ENCODE results near the gene ATP8B4. TPM values are rescaled to one million over a fixed set of nuclear protein-coding genes. Genes with fewer than 3 reads are reported as not detected.
A peak's percentile ranks its signal among the peaks of the same experiment; 100 is the strongest.

Gene ATP8B4
- total and polyA plus RNA-seq, 4 donors: 0.20 to 43.9 (median 10.8) TPM

DNA sequence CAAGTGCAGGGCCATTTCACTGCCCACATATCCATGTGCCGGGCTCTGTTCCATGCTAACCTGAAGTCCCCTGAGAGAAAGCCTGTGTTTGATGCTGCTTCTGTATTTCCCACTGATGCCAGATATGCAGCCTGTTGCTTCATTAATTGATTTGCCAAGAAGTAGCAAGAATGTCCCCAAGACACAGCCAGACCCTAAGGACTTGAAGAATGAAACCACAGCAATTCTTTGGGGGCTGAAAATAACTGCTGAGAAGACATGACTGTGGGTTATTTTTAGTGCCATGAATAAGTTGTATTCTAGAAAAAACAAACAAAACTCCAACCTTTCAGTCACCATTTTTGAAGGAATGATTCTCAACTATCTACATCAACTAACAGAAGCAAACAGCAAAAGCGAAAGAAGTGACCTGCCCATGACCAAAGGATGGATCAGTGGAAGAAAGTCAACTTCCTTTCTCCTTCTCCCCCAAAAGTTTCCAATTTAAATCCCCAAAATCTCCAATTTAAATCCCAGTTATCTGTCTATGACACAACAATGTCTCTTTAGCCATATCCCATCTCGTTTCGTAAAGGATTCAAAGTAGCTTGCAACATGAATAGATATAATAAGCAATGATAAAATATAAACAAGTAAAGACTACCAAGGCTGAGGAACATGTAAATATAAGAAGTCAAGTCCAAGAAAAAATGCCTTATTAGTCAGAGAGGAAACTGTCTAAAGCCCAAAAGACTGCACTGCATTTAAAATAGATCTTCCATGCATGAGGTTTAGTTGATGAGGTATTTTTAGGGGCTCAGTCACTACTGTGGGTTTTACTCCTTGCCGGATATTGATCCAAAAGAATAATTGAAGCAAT, 271.4 kb downstream of the ATP8B4 start:
- 23 to 36% methylated on average over 5 of the region's 5 CpGs for WGBS, 2 donors
- Histone ChIP-seq H3K27me3 (ENCODE audit: control insufficient read depth in 1 of 2, insufficient read depth in 2 of 2, low read length in 1 of 2) (no peaks in the 10 kb centered on the region), H3K4me1 (ENCODE audit: control insufficient read depth in 1 of 2, insufficient read depth in 2 of 2, low read length in 2 of 2) (peaks cover 3 to 11% of the 10 kb centered on the region in 2 donors), H3K9me3 (ENCODE audit: control insufficient read depth, low read length) (no peaks in the 10 kb centered on the region), H3K4me3 (ENCODE audit: low read length in 2 of 2) (no peak overlapping the region), H3K27ac (ENCODE audit: low read depth in 1 of 2, low read length in 2 of 2) (peak overlapping the region; percentile 30 to 88), H3K36me3 (ENCODE audit: control insufficient read depth in 1 of 2, insufficient read depth in 2 of 2, low read length in 1 of 2) (no peaks in the 10 kb centered on the region)
- intact Hi-C loops (cut with DNase I): no loop called here
- no peak for DNase-seq
- no peak for ATAC-seq (ENCODE audit: low FRiP score)

DNA sequence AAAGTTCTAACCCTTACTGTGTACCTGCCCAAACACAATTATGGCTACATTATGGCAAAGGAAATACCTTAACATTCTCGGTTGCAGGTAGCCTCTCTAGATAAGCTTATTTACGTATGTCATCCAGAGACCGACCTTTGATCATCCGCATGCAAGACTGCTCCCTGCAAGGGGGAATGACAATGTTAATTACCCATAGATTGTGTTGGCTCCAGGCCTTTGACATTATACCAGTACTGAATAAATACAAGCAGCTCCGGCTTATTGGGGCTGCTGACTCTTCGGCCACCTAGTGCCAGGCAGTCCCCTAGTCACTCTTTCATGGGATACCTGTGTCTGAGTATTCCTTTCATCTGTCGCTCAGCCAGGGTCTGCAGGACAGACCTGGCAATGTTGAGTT, 274.6 kb downstream of the ATP8B4 start:
- Histone ChIP-seq H3K36me3 (ENCODE audit: control insufficient read depth in 1 of 2, insufficient read depth in 2 of 2, low read length in 1 of 2) (no peaks in the 10 kb centered on the region), H3K4me3 (ENCODE audit: low read length in 2 of 2) (no peak overlapping the region), H3K27me3 (ENCODE audit: control insufficient read depth in 1 of 2, insufficient read depth in 2 of 2, low read length in 1 of 2) (no peaks in the 10 kb centered on the region), H3K9me3 (ENCODE audit: control insufficient read depth, low read length) (no peaks in the 10 kb centered on the region), H3K27ac (ENCODE audit: low read depth in 1 of 2, low read length in 2 of 2) (no peak overlapping the region), H3K4me1 (ENCODE audit: control insufficient read depth in 1 of 2, insufficient read depth in 2 of 2, low read length in 2 of 2) (peaks cover 3 to 11% of the 10 kb centered on the region in 2 donors)
- intact Hi-C loops (cut with DNase I): no loop called here
- ATAC-seq (ENCODE audit: low FRiP score) (no peak), DNase-seq (no peak)
- 95 to 96% methylated on average over 7 of the region's 7 CpGs for WGBS, 2 donors

DNA sequence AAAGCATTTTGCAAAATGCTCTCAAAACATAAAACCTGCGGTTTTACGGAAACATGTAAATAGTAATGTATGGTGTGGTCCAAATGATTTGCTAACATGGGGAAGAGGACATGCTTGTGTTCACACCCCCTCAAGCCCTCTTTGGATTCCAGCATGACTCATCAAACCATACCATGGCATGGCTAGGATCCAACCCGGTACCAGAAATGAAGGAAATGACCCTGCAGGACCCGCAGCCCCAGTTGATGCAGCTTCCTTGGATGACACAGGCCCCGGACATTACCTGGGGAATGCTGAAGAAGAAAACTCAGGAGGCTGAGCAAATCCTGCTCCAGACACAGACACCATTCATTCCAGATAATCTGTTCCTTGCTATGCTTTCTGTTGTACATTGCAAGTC, 275.3 kb downstream of the ATP8B4 start:
- intact Hi-C loops (cut with DNase I): no loop called here
- Histone ChIP-seq H3K27ac (ENCODE audit: low read depth in 1 of 2, low read length in 2 of 2) (no peak overlapping the region), H3K36me3 (ENCODE audit: control insufficient read depth in 1 of 2, insufficient read depth in 2 of 2, low read length in 1 of 2) (no peaks in the 10 kb centered on the region), H3K27me3 (ENCODE audit: control insufficient read depth in 1 of 2, insufficient read depth in 2 of 2, low read length in 1 of 2) (no peaks in the 10 kb centered on the region), H3K4me3 (ENCODE audit: low read length in 2 of 2) (no peak overlapping the region), H3K4me1 (ENCODE audit: control insufficient read depth in 1 of 2, insufficient read depth in 2 of 2, low read length in 2 of 2) (peaks cover 2 to 8% of the 10 kb centered on the region in 2 donors), H3K9me3 (ENCODE audit: control insufficient read depth, low read length) (no peaks in the 10 kb centered on the region)
- whole genome bisulfite sequencing, 2 donors: 92 to 94% methylated on average over 5 of the region's 5 CpGs
- DNase-seq (no peak), ATAC-seq (ENCODE audit: low FRiP score) (no peak)

DNA sequence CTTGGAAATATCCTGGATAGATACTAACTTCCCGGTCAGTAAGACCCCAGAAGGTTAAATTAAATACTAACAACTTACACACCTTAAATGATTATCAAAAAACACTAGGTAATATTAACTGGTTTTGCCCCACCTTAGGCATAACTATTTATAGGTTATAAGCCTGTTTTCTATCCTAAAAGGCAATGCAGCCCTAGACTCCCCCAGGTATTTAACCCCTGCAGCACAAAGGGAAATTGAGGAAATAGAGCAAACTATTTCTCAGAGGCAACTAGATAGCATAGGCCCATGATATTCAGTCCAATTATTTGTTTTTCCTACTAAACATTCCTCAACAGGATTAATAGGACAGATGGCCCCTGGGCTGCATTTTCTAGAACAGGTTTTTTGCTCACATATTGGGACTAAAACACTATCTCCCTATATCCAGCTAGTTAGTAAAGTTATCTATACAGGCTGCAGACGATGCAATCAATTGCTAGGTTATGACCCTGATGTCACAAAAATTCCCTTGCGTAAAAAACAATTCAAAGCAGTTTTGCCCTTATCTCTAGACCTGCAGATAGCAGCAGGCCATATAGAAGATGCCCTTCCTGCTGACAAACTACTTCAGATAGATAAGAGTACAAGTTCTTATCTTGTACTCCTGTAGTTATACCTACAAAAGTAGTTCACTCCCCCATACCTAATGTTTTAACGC, 276.9 kb downstream of the ATP8B4 start:
- Histone ChIP-seq H3K4me1 (ENCODE audit: control insufficient read depth in 1 of 2, insufficient read depth in 2 of 2, low read length in 2 of 2) (peaks cover 0 to 5% of the 10 kb centered on the region in 2 donors), H3K4me3 (ENCODE audit: low read length in 2 of 2) (no peak overlapping the region), H3K9me3 (ENCODE audit: control insufficient read depth, low read length) (no peaks in the 10 kb centered on the region), H3K36me3 (ENCODE audit: control insufficient read depth in 1 of 2, insufficient read depth in 2 of 2, low read length in 1 of 2) (no peaks in the 10 kb centered on the region), H3K27ac (ENCODE audit: low read depth in 1 of 2, low read length in 2 of 2) (no peak overlapping the region), H3K27me3 (ENCODE audit: control insufficient read depth in 1 of 2, insufficient read depth in 2 of 2, low read length in 1 of 2) (no peaks in the 10 kb centered on the region)
- DNase-seq: no peak
- no peak for ATAC-seq (ENCODE audit: low FRiP score)
- WGBS, 2 donors: 83 to 99% methylated on average over 4 of the region's 4 CpGs
- intact Hi-C loops (cut with DNase I): no loop called here

DNA sequence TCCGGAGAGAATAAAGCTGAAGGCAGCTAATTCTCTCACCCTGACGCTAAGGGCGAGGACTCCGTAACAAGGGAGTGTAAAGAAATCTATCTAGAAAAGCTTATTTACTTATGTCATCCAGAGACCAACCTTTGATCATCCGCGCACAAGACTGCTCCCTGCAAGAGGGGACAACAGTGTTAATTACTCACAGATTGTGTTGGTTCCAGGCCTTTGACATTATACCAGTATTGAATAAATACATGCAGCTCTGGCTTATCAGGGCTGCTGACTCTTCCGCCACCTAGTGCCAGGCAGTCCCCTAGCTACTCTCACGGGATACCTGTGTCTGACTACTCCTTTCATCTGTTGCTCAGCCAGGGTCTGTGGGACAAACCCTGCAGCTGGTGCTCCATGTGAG, 286.5 kb downstream of the ATP8B4 start:
- ATAC-seq (ENCODE audit: low FRiP score) (no peak), DNase-seq (no peak)
- H3K27me3 ChIP-seq (ENCODE audit: control insufficient read depth in 1 of 2, insufficient read depth in 2 of 2, low read length in 1 of 2): no peaks in the 10 kb centered on the region
- no peak overlapping the region for H3K4me3 ChIP-seq (ENCODE audit: low read length in 2 of 2)
- no peaks in the 10 kb centered on the region for H3K4me1 ChIP-seq (ENCODE audit: control insufficient read depth in 1 of 2, insufficient read depth in 2 of 2, low read length in 2 of 2)
- no peaks in the 10 kb centered on the region for H3K9me3 ChIP-seq (ENCODE audit: control insufficient read depth, low read length)
- H3K27ac ChIP-seq (ENCODE audit: low read depth in 1 of 2, low read length in 2 of 2): no peak overlapping the region
- intact Hi-C loops (cut with DNase I): no loop called here
- 74 to 83% methylated on average over 8 of the region's 8 CpGs for whole genome bisulfite sequencing, 2 donors
- no peaks in the 10 kb centered on the region for H3K36me3 ChIP-seq (ENCODE audit: control insufficient read depth in 1 of 2, insufficient read depth in 2 of 2, low read length in 1 of 2)

DNA sequence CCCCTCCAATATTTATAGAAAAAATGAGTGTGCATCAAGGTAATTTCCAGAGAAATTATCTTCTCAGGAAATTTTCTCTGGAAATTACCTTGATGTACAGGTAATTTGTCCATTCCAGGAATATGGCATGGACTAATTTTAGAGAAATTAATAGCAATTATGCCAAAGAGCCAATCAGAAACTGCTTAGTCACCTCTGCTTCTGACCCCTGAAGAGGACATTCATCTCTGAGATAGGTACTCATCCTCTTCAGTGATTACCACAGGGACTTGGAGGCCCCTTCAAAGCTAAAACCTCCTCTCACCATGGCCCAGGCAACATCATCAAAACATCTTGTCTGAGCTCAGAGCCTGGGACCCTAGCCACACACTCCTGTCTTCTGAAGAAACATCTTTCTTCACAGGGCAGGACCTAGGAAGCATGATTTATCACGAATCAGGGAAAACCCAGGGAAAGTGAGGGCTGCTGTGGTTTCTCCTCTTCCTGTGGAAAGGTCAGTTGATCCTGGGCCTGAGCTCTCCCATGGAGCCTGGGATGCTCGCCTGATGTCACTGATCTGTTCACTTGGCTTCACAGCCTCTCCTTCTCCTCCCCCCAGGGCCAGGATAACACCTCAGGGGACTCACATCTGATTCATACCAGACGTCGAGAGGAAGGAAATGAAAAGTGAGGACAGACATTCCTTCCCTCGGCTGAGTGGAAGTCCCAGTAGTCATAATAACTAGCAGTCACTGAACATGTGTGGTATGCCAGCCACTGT, 287.6 kb downstream of the ATP8B4 start:
- Histone ChIP-seq H3K27ac (ENCODE audit: low read depth in 1 of 2, low read length in 2 of 2) (no peak overlapping the region), H3K4me1 (ENCODE audit: control insufficient read depth in 1 of 2, insufficient read depth in 2 of 2, low read length in 2 of 2) (no peaks in the 10 kb centered on the region), H3K9me3 (ENCODE audit: control insufficient read depth, low read length) (no peaks in the 10 kb centered on the region), H3K36me3 (ENCODE audit: control insufficient read depth in 1 of 2, insufficient read depth in 2 of 2, low read length in 1 of 2) (no peaks in the 10 kb centered on the region), H3K27me3 (ENCODE audit: control insufficient read depth in 1 of 2, insufficient read depth in 2 of 2, low read length in 1 of 2) (no peaks in the 10 kb centered on the region), H3K4me3 (ENCODE audit: low read length in 2 of 2) (no peak overlapping the region)
- 28 to 31% methylated on average over 5 of the region's 5 CpGs for WGBS, 2 donors
- ATAC-seq (ENCODE audit: low FRiP score) (no peak), DNase-seq (peak; percentile 58 to 63)
- intact Hi-C loops (cut with DNase I): no loop called here

DNA sequence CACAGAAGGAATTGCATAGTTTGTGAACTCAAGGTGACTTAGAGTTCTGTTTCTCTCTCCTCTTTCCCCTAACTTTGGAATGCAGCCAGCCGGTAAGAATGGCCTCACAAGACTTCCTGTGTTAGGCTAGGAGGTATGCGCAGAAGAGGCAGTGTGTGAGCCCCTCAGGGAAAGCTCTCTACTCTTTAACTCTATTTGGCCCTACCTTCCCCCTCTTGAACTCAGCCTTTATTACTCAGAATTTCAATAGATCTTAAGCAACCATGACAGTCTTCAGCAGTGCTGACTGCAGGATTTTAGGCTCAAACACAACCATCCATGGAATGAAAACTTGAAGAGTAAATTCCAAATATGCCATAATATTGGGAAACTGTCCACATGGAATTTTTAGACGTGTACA, 288.6 kb downstream of the ATP8B4 start:
- Histone ChIP-seq H3K27ac (ENCODE audit: low read depth in 1 of 2, low read length in 2 of 2) (no peak overlapping the region), H3K36me3 (ENCODE audit: control insufficient read depth in 1 of 2, insufficient read depth in 2 of 2, low read length in 1 of 2) (no peaks in the 10 kb centered on the region), H3K4me1 (ENCODE audit: control insufficient read depth in 1 of 2, insufficient read depth in 2 of 2, low read length in 2 of 2) (no peaks in the 10 kb centered on the region), H3K27me3 (ENCODE audit: control insufficient read depth in 1 of 2, insufficient read depth in 2 of 2, low read length in 1 of 2) (no peaks in the 10 kb centered on the region), H3K4me3 (ENCODE audit: low read length in 2 of 2) (no peak overlapping the region), H3K9me3 (ENCODE audit: control insufficient read depth, low read length) (no peaks in the 10 kb centered on the region)
- 18 to 27% methylated on average over 3 of the region's 3 CpGs for WGBS, 2 donors
- DNase-seq: no peak
- intact Hi-C loops (cut with DNase I): no loop called here
- no peak for ATAC-seq (ENCODE audit: low FRiP score)

DNA sequence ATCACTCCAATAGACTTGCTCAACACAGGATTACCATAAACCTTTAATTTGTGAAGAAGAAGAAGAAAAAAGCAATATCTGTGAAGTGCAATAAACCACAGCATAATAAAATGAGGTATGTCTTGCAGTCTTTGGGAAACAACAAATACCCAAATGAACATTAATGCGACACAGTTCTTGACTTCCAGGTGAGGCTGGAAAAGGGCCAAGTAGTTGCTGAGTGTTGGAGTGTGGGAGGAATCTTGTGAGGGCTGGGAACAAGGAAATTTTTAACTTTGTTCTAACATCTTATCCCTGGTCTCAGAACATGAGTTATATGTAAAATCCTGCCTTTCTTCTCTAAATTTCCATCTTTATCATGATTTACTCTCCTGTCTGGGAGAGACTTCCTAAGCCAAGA, 291.7 kb downstream of the ATP8B4 start:
- DNase-seq: no peak
- Histone ChIP-seq H3K27me3 (ENCODE audit: control insufficient read depth in 1 of 2, insufficient read depth in 2 of 2, low read length in 1 of 2) (no peaks in the 10 kb centered on the region), H3K4me3 (ENCODE audit: low read length in 2 of 2) (no peak overlapping the region), H3K9me3 (ENCODE audit: control insufficient read depth, low read length) (no peaks in the 10 kb centered on the region), H3K4me1 (ENCODE audit: control insufficient read depth in 1 of 2, insufficient read depth in 2 of 2, low read length in 2 of 2) (no peaks in the 10 kb centered on the region), H3K36me3 (ENCODE audit: control insufficient read depth in 1 of 2, insufficient read depth in 2 of 2, low read length in 1 of 2) (no peaks in the 10 kb centered on the region), H3K27ac (ENCODE audit: low read depth in 1 of 2, low read length in 2 of 2) (no peak overlapping the region)
- intact Hi-C loops (cut with DNase I): no loop called here
- 75 to 90% methylated on average over 1 of the region's 1 CpG for WGBS, 2 donors
- no peak for ATAC-seq (ENCODE audit: low FRiP score)
